ENCODE measurements around the gene LENG9. TPM values are rescaled to one million over a fixed set of nuclear protein-coding genes. Genes with fewer than 3 reads are reported as not detected.

The LENG9 gene
- total and polyA plus RNA-seq, 2 of the 13 experiments (the other 11 are each of a cell fraction or from before 2014, with no cell fraction given), result 0.75 to 2.9 TPM

DNA sequence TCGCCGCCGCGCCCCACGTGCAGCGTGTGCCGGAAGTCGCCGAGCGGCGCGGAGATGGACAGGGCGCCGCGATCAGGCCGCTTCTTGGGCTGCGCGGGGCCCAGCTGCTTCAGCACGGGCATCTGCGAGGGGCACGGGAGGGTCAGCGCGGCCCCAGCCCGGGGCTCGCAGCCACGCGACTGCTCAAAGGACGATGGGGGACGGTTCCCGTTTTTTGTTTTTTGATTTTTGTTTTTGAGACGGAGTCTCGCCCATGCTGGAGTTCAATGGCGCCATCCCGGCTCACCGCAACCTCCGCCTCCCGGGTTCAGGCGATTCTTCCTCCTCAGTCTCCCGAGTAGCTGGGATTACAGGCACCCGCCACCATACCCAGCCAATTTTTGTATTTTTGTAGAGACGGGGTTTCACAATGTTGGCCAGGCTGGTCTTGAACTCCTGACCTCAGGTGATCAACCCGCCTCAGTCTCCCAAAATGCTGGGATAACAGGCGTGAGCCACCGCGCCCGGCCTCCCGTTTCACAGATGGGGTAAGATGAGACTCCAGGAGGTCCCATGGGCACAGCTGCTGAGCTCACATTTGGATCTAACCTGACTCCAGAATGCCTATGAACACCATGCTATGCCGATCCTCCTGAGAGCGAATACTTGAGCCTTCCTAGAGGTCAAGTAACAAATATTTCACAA lies 2.0 kb upstream of the LENG9 start:
- DNase-seq (ENCODE audit: low spot score), result no peak
- H3K4me1 ChIP-seq (ENCODE audit: insufficient read depth, low read length), result peaks cover 24% of the 10 kb centered on the region
- H4K20me1 ChIP-seq (ENCODE audit: insufficient read depth, low read length), result no peaks in the 10 kb centered on the region
- POLR2A ChIA-PET, result no interaction called here
- H3K27ac ChIP-seq (ENCODE audit: extremely low read length, insufficient read depth, low read length), result no peak overlapping the region
- ATAC-seq, result no peak
- H3K9ac ChIP-seq (ENCODE audit: insufficient read depth, low read depth, low read length), result no peak overlapping the region
- intact Hi-C loops (cut with micrococcal nuclease; ENCODE audit: unreplicated experiment) (no loop called here), in situ Hi-C loops (cut with HindIII; ENCODE audit: extremely low pct_ligation_motif_present, low pct_unique_long_range_greater_than_20kb) (no loop called here)
- no peak for TF ChIP-seq PCBP1 (IDR thresholded peaks at IDR 0.05; ENCODE audit: borderline replicate concordance, low read depth, low read length)
- no peak for TF ChIP-seq IKZF1 (IDR thresholded peaks at IDR 0.05)
- TF ChIP-seq ZNF530 (CRISPR knock-in tag; IDR thresholded peaks at IDR 0.05; ENCODE audit: low read depth), result no peak
- TF ChIP-seq ZNF577 (CRISPR knock-in tag; IDR thresholded peaks at IDR 0.05; ENCODE audit: borderline replicate concordance, low read depth), result no peak
- no peak for TF ChIP-seq ZNF589 (CRISPR knock-in tag; conservative IDR thresholded peaks at IDR 0.05)
- no peak for TF ChIP-seq ZNF605 (CRISPR knock-in tag; IDR thresholded peaks at IDR 0.05)
- TF ChIP-seq ZMYM4 (CRISPR knock-in tag; IDR thresholded peaks at IDR 0.05), result no peak
- no peak for TF ChIP-seq ZNF674 (CRISPR knock-in tag; IDR thresholded peaks at IDR 0.05; ENCODE audit: low read depth)
- no peak for TF ChIP-seq MED1 (CRISPR knock-in tag; IDR thresholded peaks at IDR 0.05)
- H3K36me3 ChIP-seq (replicated peaks in 1 of 2; ENCODE audit: control insufficient read depth in 1 of 2, insufficient read depth in 2 of 2, low read length in 2 of 2), result peaks cover 0 to 7% of the 10 kb centered on the region in 2 experiments; a peak in 3 of 5 replicates
- no peak overlapping the region for H2AFZ ChIP-seq (ENCODE audit: low read length)
- H3K27me3 ChIP-seq (ENCODE audit: control insufficient read depth in 1 of 2, insufficient read depth in 2 of 2, low read length in 2 of 2), result no peaks in the 10 kb centered on the region; a peak in 1 of 5 replicates
- H3K9me3 ChIP-seq (ENCODE audit: low read length), result no peaks in the 10 kb centered on the region
- CTCF ChIA-PET (ENCODE audit: low intra/inter-chr PET ratio, low total read pairs), result no interaction called here
- H3K4me2 ChIP-seq (ENCODE audit: low read depth, low read length), result no peak overlapping the region
- peaks cover 10% of the 10 kb centered on the region for H3K79me2 ChIP-seq (ENCODE audit: insufficient read depth, low read length)
- WGBS (ENCODE audit: low lambda C conversion rate), result 96% methylated on average over 48 of the region's 49 CpGs
- BruUV-seq (replicated peaks), result no TSS peak
- H3K4me3 ChIP-seq (replicated peaks in 1 of 3; ENCODE audit: insufficient read depth in 1 of 3, low read depth in 2 of 3, low read length in 3 of 3), result no peak overlapping the region
- no peak for FAIRE-seq

Measured in HepG2 (cell line).